Measurements from ENCODE around the gene PEAK1.

The PEAK1 gene

GRCh38 chr15:77352887-77353286, 67.0 kb downstream of the PEAK1 start:
- DNase-seq, result no peak

DNA sequence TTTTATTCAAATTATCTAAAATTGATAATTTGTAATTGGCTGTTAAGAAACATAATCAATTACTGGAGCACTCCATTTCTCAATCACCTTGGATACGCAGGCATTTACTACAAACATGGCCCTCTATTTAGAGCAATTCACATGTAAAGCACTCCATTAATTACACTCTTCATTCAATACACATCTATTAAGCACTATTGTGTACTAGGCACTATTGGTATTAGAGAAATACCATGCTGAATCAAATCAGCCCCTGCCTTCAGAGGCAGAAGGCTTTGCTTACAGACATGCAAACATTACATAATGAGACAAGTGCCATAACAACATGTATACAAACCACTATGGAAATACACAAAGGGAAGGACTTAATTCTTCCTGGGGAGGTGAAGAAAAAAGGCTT, 69.1 kb downstream of the PEAK1 start:
- DNase-seq, result no peak

GRCh38 chr15:77349666-77350065, 70.2 kb downstream of the PEAK1 start:
- no peak for DNase-seq

GRCh38 chr15:77348511-77348910, 71.4 kb downstream of the PEAK1 start:
- no peak for DNase-seq

DNA sequence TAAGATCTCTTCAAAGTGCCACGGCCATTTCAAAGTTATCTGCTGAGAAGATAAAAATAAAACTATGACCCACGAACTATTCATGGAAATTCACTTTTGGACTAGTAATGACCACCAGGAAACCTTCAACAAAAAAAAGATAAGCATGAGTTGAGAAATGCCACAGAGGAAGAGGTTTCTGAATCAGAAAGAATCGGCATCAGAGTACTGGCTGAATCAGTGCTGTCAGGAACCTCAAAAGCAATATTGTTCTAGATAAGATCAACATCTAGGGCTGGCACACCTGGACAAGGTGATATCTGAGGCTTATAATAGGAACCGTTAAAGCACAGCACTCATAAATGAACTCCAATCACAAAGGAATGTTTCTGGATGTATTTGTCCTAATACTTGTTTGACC, 72.7 kb downstream of the PEAK1 start:
- no peak for DNase-seq

- DNase-seq, result no peak
These were observed 73.5 kb downstream of the PEAK1 start for GRCh38 chr15:77346245-77347036.

DNA sequence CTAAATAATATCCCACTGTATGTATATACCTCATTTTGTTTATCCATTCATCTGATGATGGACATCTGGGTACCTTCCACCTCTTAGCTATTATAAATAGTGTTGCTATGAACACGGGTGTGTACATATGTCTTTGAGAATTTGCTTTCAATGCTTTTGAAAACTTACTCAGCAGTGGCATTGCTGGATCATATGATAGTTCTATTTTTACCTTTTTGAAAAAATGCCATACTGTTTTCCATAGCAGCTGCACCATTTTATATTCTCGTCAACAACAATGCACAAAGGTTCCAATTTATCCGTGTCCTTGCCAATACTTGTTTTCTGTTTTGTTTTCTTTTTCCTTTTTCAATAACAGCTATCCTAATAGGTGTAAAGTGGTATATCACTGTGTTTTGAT, 77.1 kb downstream of the PEAK1 start:
- no peak for DNase-seq

GRCh38 chr15:77340245-77340644, 79.7 kb downstream of the PEAK1 start:
- DNase-seq, result no peak

DNA sequence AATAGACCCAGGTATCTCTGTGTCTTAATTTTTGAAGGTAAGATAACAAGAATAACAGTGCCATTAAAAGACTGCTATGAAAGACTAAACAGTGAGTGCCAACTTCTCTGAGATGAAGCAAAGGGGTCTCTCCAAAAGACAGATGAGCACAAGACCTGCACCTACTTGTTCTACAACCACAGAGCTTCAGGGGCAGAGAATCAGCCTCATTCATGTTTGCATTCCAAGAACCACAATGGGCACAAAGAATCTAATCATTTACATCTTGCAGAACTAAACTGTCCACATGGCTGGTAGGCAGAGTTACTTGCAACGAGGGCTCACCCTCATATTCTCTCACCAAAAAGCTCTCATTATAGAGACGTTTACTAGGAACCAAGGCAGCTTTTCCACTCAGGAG, 83.9 kb downstream of the PEAK1 start:
- DNase-seq, result no peak

GRCh38 chr15:77335298-77335697, 84.6 kb downstream of the PEAK1 start:
- DNase-seq, result no peak

GRCh38 chr15:77333166-77333565, 86.7 kb downstream of the PEAK1 start:
- DNase-seq, result no peak

DNA sequence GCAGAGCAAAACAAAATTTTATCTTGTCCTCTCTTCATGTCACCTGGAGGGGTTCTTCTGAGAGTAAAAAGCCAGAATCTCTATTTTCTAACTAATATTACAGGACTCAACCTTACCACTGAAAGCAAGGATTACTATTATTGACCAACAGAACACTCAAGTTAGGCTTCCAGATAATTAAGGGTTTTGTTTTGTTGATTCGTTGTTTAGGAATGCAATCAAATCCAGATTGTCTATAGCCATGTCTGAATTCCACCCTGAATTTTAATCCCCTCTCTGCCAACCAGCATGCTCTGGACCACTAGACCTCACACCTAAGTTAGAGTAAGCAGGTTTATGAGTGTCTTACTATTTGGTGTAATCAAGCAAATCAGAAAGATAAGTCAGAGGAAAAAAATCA, 90.7 kb downstream of the PEAK1 start:
- DNase-seq, result no peak

DNA sequence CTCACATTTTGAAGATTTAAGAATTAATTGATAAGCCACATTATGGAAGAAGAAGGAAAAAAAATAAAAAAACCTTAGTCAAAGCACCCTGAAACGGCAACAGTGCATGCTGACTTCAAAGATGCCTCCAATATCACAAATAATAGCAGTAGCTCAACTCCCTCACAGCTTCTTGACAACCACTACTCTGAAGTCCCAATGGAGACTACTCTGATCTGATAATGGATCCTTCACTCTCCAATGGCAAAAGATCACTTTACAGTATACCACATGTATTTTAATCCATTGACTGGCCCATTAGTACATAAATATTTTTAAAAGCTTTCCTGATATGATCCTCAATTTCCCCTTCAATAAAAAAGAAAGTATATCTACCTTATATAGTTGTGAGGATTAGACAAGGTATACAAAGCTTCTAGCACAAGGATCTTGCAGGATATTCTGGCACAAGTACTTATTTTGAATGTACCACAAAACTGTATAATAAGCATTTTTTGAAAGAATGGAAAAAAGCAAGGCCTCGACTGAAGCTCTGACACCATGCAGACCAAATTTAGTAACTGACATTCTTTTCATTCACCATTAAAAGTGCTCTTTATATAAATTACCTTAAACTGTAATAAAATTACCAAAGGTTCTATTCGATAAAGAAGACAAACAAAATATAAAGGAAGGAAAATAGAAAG, 91.9 kb downstream of the PEAK1 start:
- DNase-seq, result no peak

DNA sequence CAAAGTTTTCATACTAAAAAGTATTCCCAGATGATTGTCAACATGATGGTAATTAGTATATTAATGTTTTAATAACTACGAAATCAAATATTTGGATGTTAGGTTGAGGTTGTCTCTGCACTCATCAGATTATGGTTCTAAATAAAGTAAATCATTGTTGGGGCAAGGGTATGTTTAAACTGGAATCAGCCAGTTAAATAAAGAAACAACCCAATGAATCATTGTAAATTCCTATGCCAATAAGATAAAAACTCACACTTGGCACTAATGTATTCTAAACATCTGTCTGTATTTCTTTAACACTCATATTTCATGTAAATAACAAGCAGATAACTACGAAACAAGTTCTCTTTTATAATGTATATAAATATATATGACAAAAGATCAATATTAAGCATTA, 92.7 kb downstream of the PEAK1 start:
- no peak for DNase-seq

GRCh38 chr15:77326366-77326765, 93.5 kb downstream of the PEAK1 start:
- DNase-seq, result no peak

- no peak for DNase-seq
These were observed 107.4 kb downstream of the PEAK1 start for GRCh38 chr15:77312523-77312922.

GRCh38 chr15:77311618-77312398, 108.1 kb downstream of the PEAK1 start:
- DNase-seq, result no peak

DNA sequence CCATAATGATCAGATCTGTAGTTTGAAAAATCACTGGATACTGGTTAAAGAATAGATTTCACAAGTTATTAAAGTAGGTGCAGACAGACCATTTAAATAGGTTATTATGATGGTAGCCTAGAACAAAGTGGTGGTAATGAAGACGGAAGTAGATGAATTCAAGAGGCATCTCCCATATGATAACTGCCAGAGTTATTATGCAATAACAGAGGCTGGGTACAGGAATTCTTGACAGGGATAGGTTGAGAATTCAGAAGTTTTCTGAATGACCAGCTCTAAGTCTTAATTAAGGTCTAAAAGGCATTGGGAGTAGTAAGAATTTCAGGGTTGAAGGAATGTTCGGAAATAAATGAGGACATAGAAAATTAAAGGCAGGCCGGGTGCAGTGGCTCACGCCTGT, 108.9 kb downstream of the PEAK1 start:
- no peak for DNase-seq

DNA sequence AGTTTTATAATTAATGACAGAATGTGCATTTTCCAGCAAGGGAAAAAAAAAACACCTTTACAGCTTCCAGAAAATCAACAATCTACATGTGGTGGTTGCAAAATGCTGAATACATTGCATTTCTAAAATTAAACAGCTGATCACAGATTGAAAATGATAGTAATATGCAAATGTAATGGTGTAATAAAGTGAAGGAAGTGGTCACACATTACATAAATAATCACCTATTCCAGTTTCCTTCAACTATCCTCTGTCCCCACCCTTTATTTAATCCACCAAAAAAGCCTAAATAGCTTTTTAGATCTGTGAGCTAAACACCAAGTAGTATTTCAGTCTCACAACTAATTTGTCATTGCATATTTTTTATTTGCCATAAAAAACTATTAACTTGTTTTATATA, 110.5 kb downstream of the PEAK1 start:
- no peak for DNase-seq

DNA sequence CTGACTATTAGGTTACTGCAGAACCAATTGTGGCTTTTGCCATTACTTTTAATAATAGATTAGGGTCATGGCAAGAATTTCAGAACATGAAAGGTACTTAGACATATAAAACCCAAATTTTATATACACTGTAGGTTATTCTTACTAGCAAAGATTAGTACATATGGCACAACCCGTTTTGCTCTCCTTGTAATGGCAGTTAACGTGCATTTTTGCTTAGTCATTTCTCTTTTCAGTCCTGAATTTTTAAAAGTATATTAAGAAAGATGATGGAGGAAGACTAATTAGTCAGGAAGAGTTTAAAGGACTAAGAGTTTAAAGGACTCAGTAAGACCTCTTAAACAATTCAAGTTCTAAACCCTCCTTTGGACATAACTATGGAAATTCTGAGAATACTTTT, 114.0 kb downstream of the PEAK1 start:
- DNase-seq, result no peak

GRCh38 chr15:77296773-77297337, 123.0 kb downstream of the PEAK1 start:
- no peak for DNase-seq

GRCh38 chr15:77295446-77295845, 124.5 kb downstream of the PEAK1 start:
- DNase-seq, result no peak

- no peak for DNase-seq
These were observed 126.8 kb downstream of the PEAK1 start for GRCh38 chr15:77292969-77293558.

Data from CD4-positive, alpha-beta T cell treated with Interleukin-15 for 1 hour (primary cell).